ELR (cell line): ENCODE results near the gene MUC5AC.
"Not testable (repeated sequence)": the region's sequence is repeated elsewhere in the genome, so short reads cannot be mapped to it uniquely, and the experiment has no call there.

Source experiments
- DNase-seq: peaks from one replicate; pipeline ENCODE4 v3.0.0-alpha.2; 2015; ENCODE audit warnings: low read depth

The MUC5AC gene, protein sequence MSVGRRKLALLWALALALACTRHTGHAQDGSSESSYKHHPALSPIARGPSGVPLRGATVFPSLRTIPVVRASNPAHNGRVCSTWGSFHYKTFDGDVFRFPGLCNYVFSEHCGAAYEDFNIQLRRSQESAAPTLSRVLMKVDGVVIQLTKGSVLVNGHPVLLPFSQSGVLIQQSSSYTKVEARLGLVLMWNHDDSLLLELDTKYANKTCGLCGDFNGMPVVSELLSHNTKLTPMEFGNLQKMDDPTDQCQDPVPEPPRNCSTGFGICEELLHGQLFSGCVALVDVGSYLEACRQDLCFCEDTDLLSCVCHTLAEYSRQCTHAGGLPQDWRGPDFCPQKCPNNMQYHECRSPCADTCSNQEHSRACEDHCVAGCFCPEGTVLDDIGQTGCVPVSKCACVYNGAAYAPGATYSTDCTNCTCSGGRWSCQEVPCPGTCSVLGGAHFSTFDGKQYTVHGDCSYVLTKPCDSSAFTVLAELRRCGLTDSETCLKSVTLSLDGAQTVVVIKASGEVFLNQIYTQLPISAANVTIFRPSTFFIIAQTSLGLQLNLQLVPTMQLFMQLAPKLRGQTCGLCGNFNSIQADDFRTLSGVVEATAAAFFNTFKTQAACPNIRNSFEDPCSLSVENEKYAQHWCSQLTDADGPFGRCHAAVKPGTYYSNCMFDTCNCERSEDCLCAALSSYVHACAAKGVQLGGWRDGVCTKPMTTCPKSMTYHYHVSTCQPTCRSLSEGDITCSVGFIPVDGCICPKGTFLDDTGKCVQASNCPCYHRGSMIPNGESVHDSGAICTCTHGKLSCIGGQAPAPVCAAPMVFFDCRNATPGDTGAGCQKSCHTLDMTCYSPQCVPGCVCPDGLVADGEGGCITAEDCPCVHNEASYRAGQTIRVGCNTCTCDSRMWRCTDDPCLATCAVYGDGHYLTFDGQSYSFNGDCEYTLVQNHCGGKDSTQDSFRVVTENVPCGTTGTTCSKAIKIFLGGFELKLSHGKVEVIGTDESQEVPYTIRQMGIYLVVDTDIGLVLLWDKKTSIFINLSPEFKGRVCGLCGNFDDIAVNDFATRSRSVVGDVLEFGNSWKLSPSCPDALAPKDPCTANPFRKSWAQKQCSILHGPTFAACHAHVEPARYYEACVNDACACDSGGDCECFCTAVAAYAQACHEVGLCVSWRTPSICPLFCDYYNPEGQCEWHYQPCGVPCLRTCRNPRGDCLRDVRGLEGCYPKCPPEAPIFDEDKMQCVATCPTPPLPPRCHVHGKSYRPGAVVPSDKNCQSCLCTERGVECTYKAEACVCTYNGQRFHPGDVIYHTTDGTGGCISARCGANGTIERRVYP (N-terminal part only)

DNA sequence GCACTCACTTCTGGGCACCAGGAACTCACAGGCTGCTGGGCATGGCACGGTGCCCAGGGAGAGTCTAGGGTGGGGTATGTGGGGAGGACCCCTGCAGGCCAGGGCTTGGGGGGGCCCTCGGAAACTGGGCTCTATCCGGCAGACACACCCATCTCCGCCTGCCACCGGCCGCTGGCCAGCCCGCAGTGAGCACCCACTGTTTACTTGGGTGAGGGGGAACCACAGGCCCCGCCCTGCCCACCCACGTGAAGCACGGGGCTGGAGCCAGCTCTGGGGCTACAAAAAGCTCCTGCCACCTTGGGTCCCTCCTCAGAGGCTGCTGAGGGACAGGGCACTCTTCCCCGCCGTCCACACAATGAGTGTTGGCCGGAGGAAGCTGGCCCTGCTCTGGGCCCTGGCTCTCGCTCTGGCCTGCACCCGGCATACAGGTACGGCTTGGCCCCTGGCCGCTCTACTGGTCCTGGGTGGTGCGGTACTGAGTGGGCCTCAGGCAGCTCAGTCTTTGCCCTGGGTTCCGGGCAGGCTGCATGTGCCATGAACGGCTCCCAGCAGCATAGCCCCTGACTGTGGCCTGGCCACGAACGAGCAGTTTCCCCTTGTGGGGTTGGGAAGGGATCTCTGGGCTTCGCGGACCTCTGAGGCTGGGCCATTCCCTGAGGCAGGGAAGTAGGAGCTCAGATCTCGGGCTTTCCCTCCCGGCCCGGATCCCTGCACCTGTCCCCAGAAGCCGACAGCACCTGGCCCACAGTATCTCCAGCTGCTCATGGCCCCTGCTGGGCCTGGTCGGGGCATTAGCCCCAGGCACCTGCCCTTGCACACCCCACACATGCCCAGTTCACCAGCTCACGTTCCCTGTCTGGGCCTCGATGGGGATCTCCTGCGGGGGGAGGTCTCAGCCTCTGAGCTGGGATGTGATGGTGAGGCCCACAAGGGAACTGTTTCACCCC, at the start of gene MUC5AC:
Gene MUC5AC (plus strand): TSS at position 309 of the 947 bp plus-strand sequence. CDS start 47 bp downstream, at position 356.
- no peak for DNase-seq

DNA sequence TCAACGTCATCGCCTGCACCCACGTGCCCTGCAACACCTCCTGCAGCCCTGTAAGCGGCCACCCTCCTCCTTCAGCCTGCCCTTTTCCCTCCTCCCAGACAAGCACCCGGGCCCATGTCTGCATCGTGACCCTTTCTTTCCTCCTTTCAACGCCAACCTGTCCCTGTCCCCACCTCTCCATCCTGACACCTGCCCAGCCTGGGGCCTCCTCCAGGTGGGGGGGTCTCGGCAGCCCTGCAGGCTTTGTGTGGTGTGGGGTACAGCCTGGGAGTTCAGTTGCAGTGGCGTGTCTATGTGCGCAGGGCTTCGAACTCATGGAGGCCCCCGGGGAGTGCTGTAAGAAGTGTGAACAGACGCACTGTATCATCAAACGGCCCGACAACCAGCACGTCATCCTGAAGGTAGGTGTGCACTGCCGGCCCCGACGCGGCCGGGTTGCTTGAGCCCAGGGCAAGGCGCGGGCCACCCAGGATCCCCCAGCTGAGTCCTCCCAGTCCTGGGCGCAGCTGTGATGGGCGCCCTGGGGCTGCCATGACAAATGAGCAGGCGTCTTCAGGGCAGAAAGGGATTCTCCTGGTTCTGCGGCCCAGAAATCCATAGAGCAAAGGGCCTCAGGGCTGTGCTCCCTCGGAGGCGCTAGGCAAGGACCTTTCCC, 49.4 kb upstream of the MUC5AC start:
- DNase-seq: no peak

DNA sequence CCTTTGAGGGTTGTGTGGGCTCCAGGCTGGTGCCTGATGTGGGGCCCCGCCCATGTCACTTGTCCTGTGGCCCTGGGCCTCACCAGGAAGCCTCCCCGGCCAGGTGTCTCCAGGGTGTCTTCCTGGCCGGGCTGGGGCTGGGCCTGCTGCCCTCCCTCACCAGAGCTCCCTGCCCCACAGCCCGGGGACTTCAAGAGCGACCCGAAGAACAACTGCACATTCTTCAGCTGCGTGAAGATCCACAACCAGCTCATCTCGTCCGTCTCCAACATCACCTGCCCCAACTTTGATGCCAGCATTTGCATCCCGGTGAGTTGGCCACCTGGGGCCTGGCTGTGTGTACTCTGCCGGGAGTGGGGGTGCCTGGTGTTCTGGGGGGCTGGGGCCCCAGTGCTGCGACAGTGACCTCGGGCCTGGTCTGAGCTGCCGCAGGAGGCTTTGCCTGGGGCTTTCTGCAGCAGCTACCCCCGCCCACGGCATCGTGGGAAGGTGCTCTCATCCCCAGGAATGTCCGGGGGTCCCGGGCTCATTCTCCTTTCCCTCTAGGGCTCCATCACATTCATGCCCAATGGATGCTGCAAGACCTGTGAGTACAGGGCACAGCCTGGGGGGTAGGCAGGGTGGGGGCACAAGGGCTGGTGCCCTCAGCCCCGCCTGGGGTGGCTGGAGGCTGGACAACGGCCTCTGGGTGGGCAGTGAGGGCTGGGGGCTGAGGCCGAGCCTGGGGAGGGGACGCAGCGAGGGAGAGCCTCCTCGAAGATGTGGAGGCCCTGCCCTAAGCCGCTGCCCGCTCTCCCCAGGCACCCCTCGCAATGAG, 48.4 kb upstream of the MUC5AC start:
- DNase-seq: no peak

DNA sequence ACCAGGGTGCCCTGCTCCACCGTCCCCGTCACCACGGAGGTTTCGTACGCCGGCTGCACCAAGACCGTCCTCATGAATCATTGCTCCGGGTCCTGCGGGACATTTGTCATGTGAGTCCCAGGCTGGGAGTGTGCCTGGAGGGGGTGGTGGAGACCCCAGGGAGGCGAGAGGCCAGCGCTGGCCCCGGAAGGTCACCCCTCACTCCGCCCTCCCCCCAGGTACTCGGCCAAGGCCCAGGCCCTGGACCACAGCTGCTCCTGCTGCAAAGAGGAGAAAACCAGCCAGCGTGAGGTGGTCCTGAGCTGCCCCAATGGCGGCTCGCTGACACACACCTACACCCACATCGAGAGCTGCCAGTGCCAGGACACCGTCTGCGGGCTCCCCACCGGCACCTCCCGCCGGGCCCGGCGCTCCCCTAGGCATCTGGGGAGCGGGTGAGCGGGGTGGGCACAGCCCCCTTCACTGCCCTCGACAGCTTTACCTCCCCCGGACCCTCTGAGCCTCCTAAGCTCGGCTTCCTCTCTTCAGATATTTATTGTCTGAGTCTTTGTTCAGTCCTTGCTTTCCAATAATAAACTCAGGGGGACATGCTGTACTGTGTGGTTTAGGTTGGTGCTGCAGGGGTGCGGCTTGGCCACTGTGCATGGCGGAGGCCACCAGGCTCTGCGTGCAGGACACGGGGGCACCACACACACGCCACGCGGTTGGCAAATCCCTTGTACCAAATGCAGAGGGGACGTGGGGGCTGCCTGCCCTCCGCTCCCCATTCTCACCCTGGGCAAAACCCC, 47.6 kb upstream of the MUC5AC start:
- DNase-seq: no peak

DNA sequence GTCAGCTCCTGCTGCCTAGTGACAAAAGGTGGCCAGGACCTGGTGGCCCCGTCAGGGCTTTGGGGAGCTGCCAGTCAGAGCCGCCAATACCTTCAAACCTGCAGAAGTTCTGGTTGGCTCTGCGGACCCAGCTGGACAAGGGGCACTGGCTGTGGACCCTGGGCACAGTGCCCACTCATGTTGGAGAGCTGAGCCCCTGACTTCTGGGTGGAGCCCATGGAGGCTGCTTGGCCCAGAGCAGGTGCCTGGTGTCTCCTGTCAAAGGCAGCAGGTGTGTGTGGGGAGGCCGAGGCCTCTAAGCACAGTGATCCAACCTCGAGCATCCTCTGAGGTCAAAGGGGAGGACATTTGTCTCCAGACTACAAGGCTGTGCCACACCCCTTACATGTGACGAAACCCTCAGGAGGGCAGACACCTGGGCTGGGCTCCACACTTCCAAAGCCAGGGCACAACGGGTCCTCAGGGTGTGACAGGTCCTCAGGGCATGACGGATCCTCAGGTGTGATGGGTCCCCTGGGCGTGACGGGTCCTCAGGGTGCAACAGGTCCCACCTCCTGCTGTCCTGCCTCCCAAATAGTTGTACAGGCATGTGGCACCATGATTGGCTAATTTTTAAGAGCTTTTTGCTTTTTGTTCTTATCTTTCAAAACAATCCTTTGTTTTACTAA, 46.1 kb upstream of the MUC5AC start:
- DNase-seq: no peak

DNA sequence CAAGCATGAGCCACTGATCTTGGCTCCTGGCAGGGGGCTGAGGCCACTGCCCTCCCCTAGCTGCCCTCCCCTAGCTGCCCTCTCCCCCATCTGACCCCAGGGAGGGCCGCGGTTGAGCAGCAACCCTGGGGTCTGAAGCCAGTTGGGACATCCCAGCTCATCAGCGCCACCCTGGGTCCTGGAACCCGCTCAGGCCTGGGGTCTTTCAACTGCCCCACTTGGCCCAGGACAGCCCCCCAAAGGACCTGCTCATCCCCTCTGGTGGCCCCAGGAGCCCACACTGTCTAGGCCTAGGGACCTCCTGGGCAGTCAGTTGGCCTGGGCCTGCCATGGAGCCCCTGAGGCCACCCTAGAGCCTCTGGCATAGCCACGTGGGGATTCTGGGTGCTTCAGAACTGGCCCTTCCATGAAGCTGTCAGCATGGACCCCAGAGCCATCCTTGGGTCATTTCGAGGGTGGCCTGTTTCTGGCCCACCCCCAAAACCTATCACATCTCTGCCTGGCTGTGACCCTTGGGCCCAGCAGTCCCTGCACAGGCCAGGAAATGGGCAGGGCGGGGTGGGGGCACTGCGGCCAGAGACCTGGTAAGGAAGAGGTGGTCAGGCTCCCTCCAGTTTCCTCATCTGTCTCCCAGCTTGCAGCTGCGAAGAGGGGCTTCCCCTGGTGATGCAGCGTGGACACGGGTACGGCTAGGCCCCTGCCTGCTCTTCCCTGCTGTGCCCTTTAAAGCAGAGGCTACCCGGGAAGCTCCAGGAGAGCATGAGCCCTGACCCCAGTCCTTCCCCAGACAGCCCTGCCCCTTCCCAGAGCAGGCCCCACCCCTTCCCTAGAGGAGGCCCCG, 45.2 kb upstream of the MUC5AC start:
- DNase-seq: no peak

DNA sequence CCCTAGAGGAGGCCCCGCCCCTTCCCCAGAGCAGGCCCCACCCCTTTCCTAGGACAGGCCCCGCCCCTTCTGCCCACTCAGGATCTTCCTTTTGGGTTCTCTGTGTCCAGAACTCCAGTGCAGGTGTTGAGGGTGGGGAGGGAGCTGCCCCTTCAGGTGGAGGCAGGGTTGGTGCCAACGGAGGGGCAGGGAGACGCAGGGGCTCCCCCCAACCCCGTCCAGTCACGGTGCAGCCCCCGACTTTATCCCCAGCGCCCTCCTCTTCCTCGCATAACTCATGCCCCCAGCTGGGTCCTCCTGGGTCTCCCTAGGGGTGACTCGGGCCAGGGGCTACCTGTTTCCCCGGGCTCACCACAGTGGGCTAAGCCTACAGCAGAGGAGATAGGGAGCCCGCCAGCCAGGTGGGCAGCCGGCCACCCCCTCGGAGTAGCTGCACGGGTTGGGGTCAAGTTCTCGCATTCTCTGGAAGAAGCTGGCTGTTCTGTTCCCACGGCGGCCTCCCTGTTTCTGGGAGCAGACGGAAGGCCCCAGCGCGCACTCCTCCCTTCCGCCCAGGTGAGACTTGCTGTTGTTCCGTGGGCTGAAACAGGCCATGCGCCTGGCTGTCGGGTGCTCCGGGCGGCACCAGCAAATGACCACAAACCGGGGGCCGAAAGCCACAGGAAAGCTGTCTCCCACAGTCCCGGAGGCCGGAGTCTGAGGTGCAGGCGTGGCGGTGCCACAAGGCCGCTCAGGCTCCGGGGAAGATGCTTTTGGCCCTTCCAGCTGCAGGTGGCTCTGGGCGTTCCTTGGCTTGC, 44.1 kb upstream of the MUC5AC start:
- DNase-seq: no peak

DNA sequence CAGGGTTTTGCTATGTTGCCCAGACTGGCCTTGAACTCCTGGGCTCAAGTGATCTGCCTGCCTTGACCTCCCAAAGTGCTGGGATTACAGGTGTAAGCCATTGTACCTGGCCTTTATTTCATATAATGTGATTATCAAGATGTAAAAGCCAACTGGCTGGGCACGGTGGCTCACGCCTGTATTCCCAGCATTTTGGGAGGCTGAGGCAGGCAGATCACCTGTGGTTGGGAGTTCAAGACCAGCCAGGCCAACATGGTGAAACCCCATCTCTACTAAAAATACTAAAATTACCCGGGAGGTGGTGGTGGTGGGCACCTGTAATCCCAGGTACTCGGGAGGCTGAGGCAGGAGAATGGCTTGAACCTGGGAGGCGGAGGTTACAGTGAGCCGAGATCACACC, 42.5 kb upstream of the MUC5AC start:
- DNase-seq: not testable (repeated sequence)

DNA sequence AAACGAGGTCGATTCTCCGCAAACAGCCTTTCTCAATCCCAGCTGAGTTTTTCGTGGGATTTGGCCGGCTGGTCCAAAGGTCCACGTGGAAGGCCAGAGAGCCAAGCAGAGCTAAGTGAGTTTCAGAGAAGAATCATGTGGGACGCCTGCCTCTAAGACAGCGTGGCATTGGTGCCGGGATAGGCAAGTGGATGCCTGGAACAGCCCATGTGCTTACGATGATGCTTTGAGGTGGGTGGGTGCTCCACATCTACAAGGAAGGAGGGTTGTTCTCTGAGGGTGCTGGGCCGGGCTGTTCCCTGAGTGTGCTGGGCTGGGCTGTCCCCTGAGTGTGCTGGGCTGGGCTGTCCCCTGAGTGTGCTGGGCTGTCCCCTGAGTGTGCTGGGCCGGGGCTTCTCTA, 41.6 kb upstream of the MUC5AC start:
- no peak for DNase-seq

DNA sequence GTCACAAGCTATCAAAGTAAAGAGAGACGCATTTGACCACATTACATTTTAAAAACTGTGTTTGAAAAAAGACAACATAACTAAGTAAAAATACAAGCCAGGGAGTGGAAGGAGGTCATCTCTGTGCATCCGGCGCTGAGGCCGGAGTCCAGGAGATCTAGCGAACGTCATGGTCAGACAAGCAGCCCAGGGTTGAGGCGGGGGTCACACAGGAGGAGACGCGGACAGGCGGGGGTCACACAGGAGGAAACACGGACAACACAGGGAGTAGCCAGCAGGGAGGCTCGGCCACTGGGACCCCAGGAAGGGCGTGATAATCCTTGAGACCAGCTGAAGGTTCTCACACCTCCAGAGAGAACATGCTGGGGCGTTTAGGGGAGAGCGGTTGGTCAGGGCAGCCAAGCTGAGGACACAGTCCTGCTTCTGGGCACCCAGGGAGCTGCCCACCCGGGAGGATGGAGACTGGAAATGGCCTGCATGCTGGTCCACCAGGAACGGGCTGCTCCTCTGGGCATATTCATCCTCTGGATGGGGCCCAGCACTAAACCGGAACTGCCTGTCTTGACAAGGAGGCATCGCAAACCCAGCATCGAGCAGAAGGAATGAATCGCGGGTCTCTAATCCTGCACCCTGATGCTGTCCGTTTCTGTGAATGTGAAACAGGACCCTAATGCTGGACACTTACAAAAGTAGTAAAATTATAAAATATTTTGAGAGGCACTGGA, 40.9 kb upstream of the MUC5AC start:
- DNase-seq: no peak

DNA sequence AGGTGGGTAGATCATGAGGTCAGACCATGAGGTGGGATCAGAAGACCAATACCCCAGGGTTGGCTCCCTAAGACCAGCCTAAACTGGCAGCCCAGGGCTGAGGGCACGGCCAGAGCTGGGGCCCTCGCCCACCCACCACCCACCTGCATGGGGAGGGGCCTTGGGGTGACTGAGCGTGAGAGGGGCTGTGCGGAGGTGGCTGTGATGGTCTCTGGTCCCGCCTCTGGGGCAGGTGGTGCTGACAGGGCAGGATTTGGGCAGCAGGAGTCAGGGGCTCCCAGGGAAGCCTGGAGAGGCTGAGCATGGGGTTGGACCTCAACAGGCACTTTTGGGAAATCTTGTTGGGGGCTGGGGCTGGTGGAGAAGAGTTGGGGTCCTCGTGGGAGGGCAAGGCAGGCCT, 39.8 kb upstream of the MUC5AC start:
- DNase-seq: no peak

DNA sequence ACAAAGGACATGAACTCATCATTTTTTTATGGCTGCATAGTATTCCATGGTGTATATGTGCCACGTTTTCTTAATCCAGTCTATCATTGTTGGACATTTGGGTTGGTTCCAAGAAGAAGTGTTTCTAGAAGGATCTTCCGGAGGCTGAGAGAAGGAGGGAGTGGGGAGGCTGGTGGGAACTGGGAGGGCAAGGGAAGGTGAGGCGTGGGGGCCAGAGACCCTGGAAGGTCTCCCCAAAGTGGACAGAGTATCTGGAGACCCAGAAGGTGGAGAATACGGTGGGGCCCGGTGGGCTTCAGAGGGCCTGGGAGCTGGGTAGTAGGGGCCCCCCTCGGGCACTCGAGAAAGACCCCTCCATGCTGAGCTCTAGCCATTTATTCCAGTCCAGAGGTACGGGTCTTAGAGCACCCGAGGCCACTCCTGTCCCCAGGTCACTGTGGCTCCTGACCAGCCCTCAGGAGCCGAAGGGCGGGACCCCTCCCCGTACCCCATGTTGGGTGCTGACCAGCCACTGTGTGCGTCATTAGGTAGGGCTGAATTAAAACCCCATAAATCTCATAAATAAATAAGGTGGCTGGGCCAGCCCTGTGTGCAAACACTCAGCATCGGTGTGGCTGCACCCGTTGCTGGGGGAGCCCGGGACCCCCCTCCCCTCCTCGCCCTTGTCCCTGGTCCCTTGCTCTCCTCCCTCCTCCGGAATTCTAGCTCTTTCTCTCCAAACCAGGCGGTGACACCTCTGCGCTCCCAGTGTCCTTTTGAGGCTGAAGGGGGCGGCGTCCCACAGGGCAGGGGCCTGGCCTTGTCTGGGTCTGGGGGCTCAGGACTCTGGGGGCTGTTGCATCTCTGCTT, 38.8 kb upstream of the MUC5AC start:
- no peak for DNase-seq

DNA sequence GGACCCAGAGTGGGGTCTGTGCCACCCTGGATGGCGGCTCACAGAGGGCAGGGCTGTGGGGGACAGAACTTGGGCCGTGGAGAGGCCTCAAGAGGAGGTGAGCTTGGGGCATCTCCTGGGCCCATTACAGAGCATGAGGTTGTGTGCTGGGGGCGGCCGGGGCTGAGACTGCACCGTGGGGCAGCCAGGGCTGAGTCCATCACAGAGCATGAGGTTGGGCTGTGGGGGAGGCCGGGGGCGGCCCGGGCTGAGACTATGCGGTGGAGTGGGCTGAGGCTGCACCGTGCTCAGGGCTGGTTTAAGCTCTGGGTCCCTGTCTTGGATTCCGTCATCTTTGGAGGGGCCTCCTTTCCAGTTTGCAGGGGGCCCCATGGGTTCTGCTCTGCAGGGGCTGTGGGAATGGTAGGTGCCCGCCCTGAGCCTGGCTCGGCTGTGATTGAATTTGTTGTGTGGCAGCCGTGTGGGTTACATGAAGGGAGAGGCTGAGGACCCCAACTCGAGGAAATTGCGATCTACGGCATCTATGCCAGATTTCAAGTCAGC, 38.1 kb upstream of the MUC5AC start:
- no peak for DNase-seq

DNA sequence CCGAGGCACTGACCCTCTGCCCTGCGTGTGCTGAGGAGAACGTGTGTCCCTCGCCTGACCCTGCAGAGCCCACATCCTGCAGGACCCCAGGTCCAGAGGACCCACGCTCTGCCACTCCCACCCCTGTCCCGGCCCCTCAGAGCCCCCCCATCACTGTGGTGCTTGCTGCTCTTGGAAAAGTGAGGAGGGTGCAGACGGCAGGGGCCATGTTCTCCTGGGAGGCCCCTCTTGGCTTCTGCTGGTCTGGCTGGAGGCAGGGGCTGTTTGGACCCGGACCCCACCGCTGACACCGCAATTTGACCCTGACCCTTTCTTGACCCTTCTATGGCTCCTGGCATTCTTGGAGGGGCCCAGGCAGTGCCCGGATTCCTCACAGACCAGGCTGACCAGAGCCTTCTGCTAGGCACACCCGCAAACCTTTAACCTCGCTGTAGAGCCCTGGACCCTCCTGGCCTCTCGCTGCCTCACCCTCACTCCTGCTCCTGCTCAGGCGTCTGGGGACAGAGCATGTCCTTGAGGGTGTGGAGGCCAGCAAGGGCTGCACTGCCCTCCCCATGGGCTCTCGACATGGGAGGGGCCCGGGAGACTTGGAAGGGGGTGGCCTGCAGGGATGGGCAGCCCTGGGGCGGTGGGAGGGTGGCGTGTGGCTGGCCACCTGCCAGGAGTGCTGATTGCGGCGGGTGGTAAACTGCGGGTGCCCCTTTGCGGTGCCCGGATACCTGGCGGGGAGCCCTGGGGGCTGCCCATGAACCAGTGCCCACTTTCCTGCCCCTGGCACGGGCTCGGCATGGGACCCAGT, 37.0 kb upstream of the MUC5AC start:
- no peak for DNase-seq
